Epidermal melanocyte (primary cell): Measurements from ENCODE around the gene BHLHA15.

Experiments
- DNase-seq: peaks from one replicate; pipeline ENCODE4 v3.0.0; 2011; ENCODE audit warnings: low spot score; ENCODE audit not compliant: insufficient read length

Gene BHLHA15

GRCh38 chr7:98223351-98223897, 12.2 kb downstream of the BHLHA15 start:
- DNase-seq = no peak

- no peak for DNase-seq
Observed at GRCh38 chr7:98223898-98224700, 12.9 kb downstream of the BHLHA15 start.

GRCh38 chr7:98224701-98225181, 13.5 kb downstream of the BHLHA15 start:
- DNase-seq = no peak

GRCh38 chr7:98225913-98226614, 14.8 kb downstream of the BHLHA15 start:
- DNase-seq = no peak

- DNase-seq = no peak
Observed at GRCh38 chr7:98227939-98228338, 16.7 kb downstream of the BHLHA15 start.

GRCh38 chr7:98228801-98229200, 17.6 kb downstream of the BHLHA15 start:
- DNase-seq = no peak

- no peak for DNase-seq
Observed at GRCh38 chr7:98229441-98229840, 18.2 kb downstream of the BHLHA15 start.

GRCh38 chr7:98229991-98230745, 18.9 kb downstream of the BHLHA15 start:
- DNase-seq = no peak

GRCh38 chr7:98230746-98231471, 19.7 kb downstream of the BHLHA15 start:
- DNase-seq = no peak

GRCh38 chr7:98231493-98232262, 20.4 kb downstream of the BHLHA15 start:
- DNase-seq = no peak

GRCh38 chr7:98232263-98232585, 21.0 kb downstream of the BHLHA15 start:
- no peak for DNase-seq

- DNase-seq = no peak
Observed at GRCh38 chr7:98232799-98233198, 21.6 kb downstream of the BHLHA15 start.

GRCh38 chr7:98233219-98234070, 22.2 kb downstream of the BHLHA15 start:
- no peak for DNase-seq

GRCh38 chr7:98234429-98235147, 23.3 kb downstream of the BHLHA15 start:
- no peak for DNase-seq

- DNase-seq = no peak
Observed at GRCh38 chr7:98235901-98236300, 24.7 kb downstream of the BHLHA15 start.

- no peak for DNase-seq
Observed at GRCh38 chr7:98236355-98237185, 25.3 kb downstream of the BHLHA15 start.

GRCh38 chr7:98238076-98238475, 26.8 kb downstream of the BHLHA15 start:
- no peak for DNase-seq

- DNase-seq = no peak
Observed at GRCh38 chr7:98238976-98239375, 27.7 kb downstream of the BHLHA15 start.
